Liver (tissue), 3 donors: ENCODE data around the gene PRDM12.

Source experiments
- ATF3 ChIP-seq: IDR thresholded peaks from 2 replicates; pipeline ENCODE4 v1.6.1; 2016; ENCODE audit warnings: antibody characterized with exemption
- CTCF ChIP-seq: fragments of 150-350 bp; IDR thresholded peaks from 2 replicates; pipeline ENCODE4 v1.5.1; 2017; ENCODE audit warnings: improper control_type of control experiment, low read depth, low read length; ENCODE audit not compliant: missing input control
- EGR1 ChIP-seq, 2 donors: IDR thresholded peaks; 2 replicates each; pipeline ENCODE4 v1.6.1; 2016 to 2018; ENCODE audit warnings: antibody characterized with exemption in 2 of 2, low read depth in 2 of 2
- GABPA ChIP-seq, 2 donors: IDR thresholded peaks in 1 of 2; conservative IDR thresholded peaks in 1 of 2; 2 replicates each; pipeline ENCODE4 v1.6.1; 2016; ENCODE audit warnings: antibody characterized with exemption in 2 of 2, mild to moderate bottlenecking in 1 of 2, moderate library complexity in 1 of 2
- HNF4G ChIP-seq: IDR thresholded peaks from 2 replicates; pipeline ENCODE4 v1.6.1; 2016; ENCODE audit warnings: antibody characterized with exemption
- JUND ChIP-seq, 2 donors: IDR thresholded peaks; 2 replicates each; pipeline ENCODE4 v1.6.1; 2016; ENCODE audit warnings: antibody characterized with exemption in 2 of 2
- RAD21 ChIP-seq, 2 donors: IDR thresholded peaks; 2 replicates each; pipeline ENCODE4 v1.6.1; 2016; ENCODE audit warnings: antibody characterized with exemption in 2 of 2, mild to moderate bottlenecking in 2 of 2
- RXRA ChIP-seq, 2 donors: IDR thresholded peaks; 2 replicates each; pipeline ENCODE4 v1.6.1; 2017 to 2018; ENCODE audit warnings: antibody characterized with exemption in 2 of 2, mild to moderate bottlenecking in 1 of 2
- SP1 ChIP-seq: IDR thresholded peaks from 2 replicates; pipeline ENCODE4 v1.6.1; 2018; ENCODE audit warnings: antibody characterized with exemption, mild to moderate bottlenecking
- TAF1 ChIP-seq: conservative IDR thresholded peaks from 2 replicates; pipeline ENCODE4 v1.6.1; 2016; ENCODE audit warnings: antibody characterized with exemption, mild to moderate bottlenecking
- YY1 ChIP-seq: IDR thresholded peaks from 2 replicates; pipeline ENCODE4 v1.6.1; 2016; ENCODE audit warnings: antibody characterized with exemption, mild to moderate bottlenecking
- TF ChIP-seq, protein P1 (sequence below): IDR thresholded peaks from 2 replicates; pipeline ENCODE4 v1.6.1; 2016; ENCODE audit warnings: antibody characterized with exemption
- TF ChIP-seq, protein P2 (sequence below): IDR thresholded peaks from 2 replicates; pipeline ENCODE4 v1.6.1; 2016; ENCODE audit warnings: antibody characterized with exemption
- donor health status: healthy.
- donor health status: healthy.

GRCh38 chr9:130689937-130690700, 25.7 kb downstream of the PRDM12 start:
- TF ChIP-seq CTCF (no peak), SP1 (peak; percentile 52), GABPA (IDR thresholded peaks at IDR 0.05 in 1 of 2, conservative IDR thresholded peaks at IDR 0.05 in 1 of 2) (no peak), TAF1 (peak; percentile 85), ATF3 (no peak), RAD21 (IDR thresholded peaks at IDR 0.05) (no peak), JUND (IDR thresholded peaks at IDR 0.05) (no peak), EGR1 (IDR thresholded peaks at IDR 0.05; ENCODE audit: low read depth in 2 of 2) (no peak), HNF4G (no peak), RXRA (IDR thresholded peaks at IDR 0.05) (no peak), YY1 (peak; percentile 48)
- TF ChIP-seq, protein P1, sequence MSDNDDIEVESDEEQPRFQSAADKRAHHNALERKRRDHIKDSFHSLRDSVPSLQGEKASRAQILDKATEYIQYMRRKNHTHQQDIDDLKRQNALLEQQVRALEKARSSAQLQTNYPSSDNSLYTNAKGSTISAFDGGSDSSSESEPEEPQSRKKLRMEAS, result no peak
- TF ChIP-seq, protein P2, sequence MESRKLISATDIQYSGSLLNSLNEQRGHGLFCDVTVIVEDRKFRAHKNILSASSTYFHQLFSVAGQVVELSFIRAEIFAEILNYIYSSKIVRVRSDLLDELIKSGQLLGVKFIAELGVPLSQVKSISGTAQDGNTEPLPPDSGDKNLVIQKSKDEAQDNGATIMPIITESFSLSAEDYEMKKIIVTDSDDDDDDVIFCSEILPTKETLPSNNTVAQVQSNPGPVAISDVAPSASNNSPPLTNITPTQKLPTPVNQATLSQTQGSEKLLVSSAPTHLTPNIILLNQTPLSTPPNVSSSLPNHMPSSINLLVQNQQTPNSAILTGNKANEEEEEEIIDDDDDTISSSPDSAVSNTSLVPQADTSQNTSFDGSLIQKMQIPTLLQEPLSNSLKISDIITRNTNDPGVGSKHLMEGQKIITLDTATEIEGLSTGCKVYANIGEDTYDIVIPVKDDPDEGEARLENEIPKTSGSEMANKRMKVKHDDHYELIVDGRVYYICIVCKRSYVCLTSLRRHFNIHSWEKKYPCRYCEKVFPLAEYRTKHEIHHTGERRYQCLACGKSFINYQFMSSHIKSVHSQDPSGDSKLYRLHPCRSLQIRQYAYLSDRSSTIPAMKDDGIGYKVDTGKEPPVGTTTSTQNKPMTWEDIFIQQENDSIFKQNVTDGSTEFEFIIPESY, result no peak
